Urothelium cell line (cell line): ENCODE measurements around the gene TAF4.
A peak's percentile ranks its signal among the peaks of the same experiment; 100 is the strongest.

Experiments used
- DNase-seq: peaks from one replicate; pipeline ENCODE4 v3.0.0; 2011; ENCODE audit warnings: low spot score, mixed read lengths
- FAIRE-seq: peaks from 2 replicates; lab custom pipeline; 2011; peaks lifted over from hg19 to GRCh38; lab: Jason Lieb, UNC

The TAF4 gene

GRCh38 chr20:61924858-61925554, 140.7 kb downstream of the TAF4 start:
- FAIRE-seq (peak; percentile 17), DNase-seq (no peak)
